GM18526 (cell line): Measurements from ENCODE around the gene JADE1.

Experiments
- POLR2A ChIP-seq: IDR thresholded peaks from 3 replicates; pipeline ENCODE4 v1.6.1; 2011; ENCODE audit not compliant: insufficient read length; ENCODE audit errors: extremely low read depth

JADE1 gene

DNA sequence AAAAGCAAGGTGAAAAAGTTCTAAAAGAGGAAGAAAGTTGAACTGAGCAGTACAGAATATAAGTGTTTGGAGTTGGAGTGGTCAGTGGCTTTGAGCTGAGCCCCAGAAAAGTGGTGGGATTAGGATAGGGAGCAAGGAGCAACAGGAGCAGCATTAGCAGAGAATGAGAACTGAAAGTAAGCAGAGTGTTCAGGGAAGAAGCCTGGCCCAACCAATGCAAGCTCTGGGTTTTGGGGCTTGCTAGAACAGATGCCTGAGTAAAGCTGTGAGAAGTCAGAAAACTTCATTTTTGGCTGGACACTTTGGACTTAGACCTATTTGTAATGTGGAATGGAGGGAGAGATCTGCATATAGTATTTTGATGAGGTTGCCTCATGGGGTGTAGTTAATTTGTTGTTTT is 17.8 kb downstream of the JADE1 start:
- no peak for TF ChIP-seq POLR2A

GRCh38 chr4:128830906-128831503 is 21.5 kb downstream of the JADE1 start:
- no peak for TF ChIP-seq POLR2A

DNA sequence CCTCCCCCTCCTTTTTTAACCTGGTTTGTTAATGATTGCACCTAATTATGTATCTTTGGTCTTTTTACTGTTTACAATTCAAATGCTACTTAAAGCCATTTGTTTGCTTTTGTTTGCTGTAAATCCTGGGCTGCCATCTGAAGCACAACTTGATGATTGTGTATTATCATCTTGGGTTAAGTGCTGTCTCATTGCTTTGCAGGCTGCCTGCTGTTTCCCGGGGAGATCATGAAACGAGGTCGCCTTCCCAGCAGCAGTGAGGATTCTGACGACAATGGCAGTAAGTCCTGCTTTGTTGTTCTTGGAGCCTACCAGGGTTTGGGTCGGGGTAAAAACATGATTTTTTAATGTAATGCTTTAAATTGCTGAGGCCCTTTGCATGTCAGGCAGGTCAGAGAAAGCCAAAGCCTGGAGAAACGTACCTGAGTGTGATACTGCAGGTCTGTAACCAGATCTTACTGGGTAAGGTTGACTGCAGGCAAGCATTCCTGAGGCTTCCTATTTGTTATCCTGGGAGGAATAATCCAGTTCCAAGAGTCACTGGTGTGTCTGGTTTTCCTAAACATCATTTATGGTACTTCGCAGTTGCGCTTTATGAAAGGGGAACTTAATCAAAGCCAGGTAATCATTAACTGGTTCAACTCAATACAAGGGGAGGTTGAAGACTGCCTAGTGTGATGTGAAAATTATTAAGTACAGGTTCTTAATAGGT is 22.2 kb downstream of the JADE1 start:
- TF ChIP-seq POLR2A: no peak

DNA sequence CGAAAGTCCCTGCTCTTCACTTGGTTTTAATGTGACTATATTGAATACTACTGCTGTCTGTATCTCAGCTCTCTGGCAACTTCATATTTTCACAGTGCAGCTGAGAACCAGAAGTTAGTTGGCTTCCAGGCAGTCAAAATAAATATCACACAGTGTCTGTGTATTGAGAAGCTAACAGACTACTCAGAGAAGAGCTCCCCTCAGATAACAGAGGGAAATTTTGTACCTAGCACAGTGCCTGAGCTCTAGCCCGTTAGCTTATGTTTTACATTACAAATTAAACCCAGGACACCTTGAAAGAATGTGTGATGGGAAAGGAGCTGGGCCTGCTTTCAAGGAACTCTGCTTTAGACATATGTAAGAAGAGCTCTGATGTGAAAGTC is 22.7 kb downstream of the JADE1 start:
- no peak for TF ChIP-seq POLR2A

GRCh38 chr4:128835498-128836222 is 26.2 kb downstream of the JADE1 start:
- no peak for TF ChIP-seq POLR2A

GRCh38 chr4:128837198-128837597 is 27.7 kb downstream of the JADE1 start:
- TF ChIP-seq POLR2A: no peak

GRCh38 chr4:128837679-128838078 is 28.2 kb downstream of the JADE1 start:
- TF ChIP-seq POLR2A: no peak

- TF ChIP-seq POLR2A: no peak
Measured at GRCh38 chr4:128840711-128841318, 31.3 kb downstream of the JADE1 start.

- TF ChIP-seq POLR2A: no peak
Measured at GRCh38 chr4:128841402-128841801, 31.9 kb downstream of the JADE1 start.

GRCh38 chr4:128844931-128845330 is 35.4 kb downstream of the JADE1 start:
- TF ChIP-seq POLR2A: no peak

DNA sequence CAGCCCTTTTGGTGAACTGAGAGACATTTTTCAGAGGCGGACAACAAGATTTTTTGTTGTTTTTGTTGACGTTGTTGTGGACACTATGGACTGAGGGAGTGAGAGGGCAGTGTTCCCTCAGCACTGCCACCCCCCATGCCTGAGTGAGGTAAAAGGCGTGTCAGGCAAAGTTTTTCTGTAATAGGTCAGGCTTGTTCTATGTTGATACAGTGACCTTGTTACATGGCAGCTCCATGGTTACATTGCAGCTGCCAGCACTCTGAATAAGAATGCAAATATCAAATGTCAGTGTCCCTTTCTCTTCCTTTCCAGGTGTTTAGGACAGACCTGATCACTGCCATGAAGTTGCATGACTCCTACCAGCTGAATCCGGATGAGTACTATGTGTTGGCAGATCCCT is 36.6 kb downstream of the JADE1 start:
- no peak for TF ChIP-seq POLR2A

GRCh38 chr4:128847082-128847724 is 37.7 kb downstream of the JADE1 start:
- no peak for TF ChIP-seq POLR2A

DNA sequence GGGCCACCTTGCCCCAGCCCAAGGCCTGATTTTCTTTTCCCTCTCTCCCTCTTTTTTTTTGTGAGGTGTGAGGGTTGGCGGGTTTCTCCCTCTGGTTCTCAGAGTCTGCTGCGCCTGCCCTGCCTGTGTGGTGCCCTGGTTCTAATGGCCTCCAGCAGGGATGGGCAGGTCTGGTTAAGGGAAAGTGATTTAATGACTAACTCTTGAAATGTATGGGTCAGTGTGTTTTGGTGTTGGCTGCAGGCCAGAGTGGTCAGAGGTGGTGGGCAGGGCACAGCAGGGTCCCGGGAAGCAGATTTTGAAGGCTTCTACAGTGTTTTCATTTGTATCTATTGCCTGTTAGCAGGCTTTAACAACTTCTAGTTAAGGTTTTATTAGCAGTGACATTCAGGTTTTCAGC is 39.0 kb downstream of the JADE1 start:
- no peak for TF ChIP-seq POLR2A

GRCh38 chr4:128850252-128850651 is 40.8 kb downstream of the JADE1 start:
- no peak for TF ChIP-seq POLR2A

DNA sequence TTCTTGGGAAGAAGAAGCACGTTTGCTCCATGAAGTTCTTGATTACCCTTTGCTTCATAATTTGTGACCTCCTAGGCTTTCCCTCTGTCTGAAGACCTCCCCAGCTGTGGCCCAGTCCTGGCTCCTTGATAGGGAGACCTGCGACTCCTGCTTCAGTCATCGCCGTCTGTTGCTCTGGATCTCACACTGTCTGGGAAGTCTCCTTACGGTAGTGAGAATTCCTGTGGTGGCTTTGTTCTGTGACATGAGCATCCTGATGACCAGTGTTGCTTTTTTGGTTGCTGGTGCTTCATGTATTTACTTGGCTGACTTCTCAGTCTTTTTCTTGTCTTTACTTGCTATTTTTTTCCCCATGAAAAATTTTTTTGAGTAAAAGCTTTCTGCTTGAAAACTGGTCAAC is 44.2 kb downstream of the JADE1 start:
- TF ChIP-seq POLR2A: no peak
